Sigmoid colon (tissue), 7 donors: ENCODE data around the gene FERD3L. TPM values are rescaled to one million over a fixed set of nuclear protein-coding genes. Genes with fewer than 3 reads are reported as not detected.

ENCODE experiments used
- DNase-seq: peaks from one replicate; pipeline ENCODE4 v3.0.0-alpha.2; 2019
- H3K27ac ChIP-seq, 4 donors: fragments of 200-600 bp; sonication (generic); one replicate each; pipeline ENCODE4 v1.5.1; 2016 to 2019; ENCODE audit warnings: mild to moderate bottlenecking in 1 of 4
- H3K27me3 ChIP-seq, 3 donors: fragments of 200-600 bp; sonication (generic); one replicate each; pipeline ENCODE4 v1.5.1; 2019; ENCODE audit warnings: mild to moderate bottlenecking in 1 of 3
- H3K36me3 ChIP-seq, 4 donors: fragments of 200-600 bp; sonication (generic); one replicate each; pipeline ENCODE4 v1.5.1; 2016 to 2019
- H3K4me1 ChIP-seq, 4 donors: fragments of 200-600 bp; sonication (generic); one replicate each; pipeline ENCODE4 v1.5.1; 2017 to 2019
- H3K4me3 ChIP-seq, 4 donors: fragments of 200-600 bp; sonication (generic); one replicate each; pipeline ENCODE4 v1.5.1; 2017 to 2019; ENCODE audit warnings: mild to moderate bottlenecking in 2 of 4, moderate library complexity in 1 of 4
- H3K9me3 ChIP-seq, 4 donors: fragments of 200-600 bp in 3 of 4; sonication (generic) in 3 of 4; one replicate each; pipeline versions ENCODE4 v1.5.1 to v1.6.1; 2013 to 2019
- EP300 ChIP-seq, 4 donors: sonication (generic); formaldehyde crosslinking; IDR thresholded peaks; one replicate each; pipeline ENCODE4 v1.6.1; 2017; ENCODE audit warnings: antibody characterized with exemption in 4 of 4
- POLR2A ChIP-seq, 2 donors: fragments of 450-650 bp; IDR thresholded peaks; one replicate each; pipeline ENCODE4 v1.6.1; 2016; ENCODE audit warnings: antibody characterized with exemption in 2 of 2, mild to moderate bottlenecking in 2 of 2, moderate library complexity in 2 of 2
- POLR2AphosphoS5 ChIP-seq, 4 donors: sonication (generic); formaldehyde crosslinking; IDR thresholded peaks; one replicate each; pipeline ENCODE4 v1.6.1; 2017; ENCODE audit warnings: antibody characterized with exemption in 4 of 4
- WGBS, 2 donors: extraction: QIAGEN DNeasy Blood & Tissue Kit; methylation state at CpG; one replicate each; pipeline ENCODE4 v1.1.7; 2013; 5-methylcytosine and 5-hydroxymethylcytosine counted together
- intact Hi-C: fragments of 100-400 bp; cut with DNase I; formaldehyde crosslinking; loops from one replicate; pipeline ENCODE4 v1.15.1; 2023
- polyA plus RNA-seq, 3 donors: library from polyadenylated mRNA; stranded (reverse); fragments of 200-250 nt; gene quantifications; one replicate each; pipeline ENCODE4 v1.2.3, GENCODE V29; 2013
- total RNA-seq, 4 donors: library from RNA; depleted of rRNA; stranded (reverse); fragments of >200 nt; gene quantifications; one replicate each; pipeline ENCODE4 v1.1.0, GENCODE V29; 2016
- TF ChIP-seq, protein P1 (sequence below), 4 experiments: fragments of 450-650 bp in 3 of 4; fragments of 200-600 bp in 1 of 4; IDR thresholded peaks; one replicate each; pipeline ENCODE4 v1.5.1; 2016 to 2019; ENCODE audit warnings: antibody characterized with exemption in 4 of 4, mild to moderate bottlenecking in 3 of 4, moderate library complexity in 2 of 4
- donor health status: healthy with polysubstance abuse.
- donor health status: Bipolar disorder and iron deficiency.
- donor health status: healthy.

Gene FERD3L
- total and polyA plus RNA-seq, 7 donors: not detected

DNA sequence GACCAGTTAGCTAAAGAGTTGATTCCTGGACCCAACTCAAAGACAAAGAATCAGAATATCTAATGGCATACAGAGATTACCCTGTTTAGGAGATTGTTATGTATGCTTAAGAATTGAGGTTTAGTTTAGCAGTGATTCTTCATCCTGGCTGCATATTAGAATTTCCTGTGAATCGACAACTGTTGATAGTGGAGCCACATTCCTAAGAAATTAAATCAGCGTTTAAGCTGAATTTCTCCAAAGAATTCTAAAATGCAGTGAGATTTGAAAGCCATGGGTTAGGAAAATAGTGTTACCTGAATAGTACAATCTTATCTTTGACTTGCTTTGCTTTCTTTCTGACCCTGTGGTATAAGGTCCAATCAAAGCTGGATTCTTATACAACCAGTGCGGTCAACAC, 16.4 kb upstream of the FERD3L start:
- intact Hi-C loops: no loop called here
- Histone ChIP-seq H3K4me3 (no peak overlapping the region), H3K4me1 (no peaks in the 10 kb centered on the region), H3K9me3 (no peaks in the 10 kb centered on the region), H3K36me3 (no peaks in the 10 kb centered on the region), H3K27me3 (no peaks in the 10 kb centered on the region), H3K27ac (no peak overlapping the region)
- TF ChIP-seq, protein P1, sequence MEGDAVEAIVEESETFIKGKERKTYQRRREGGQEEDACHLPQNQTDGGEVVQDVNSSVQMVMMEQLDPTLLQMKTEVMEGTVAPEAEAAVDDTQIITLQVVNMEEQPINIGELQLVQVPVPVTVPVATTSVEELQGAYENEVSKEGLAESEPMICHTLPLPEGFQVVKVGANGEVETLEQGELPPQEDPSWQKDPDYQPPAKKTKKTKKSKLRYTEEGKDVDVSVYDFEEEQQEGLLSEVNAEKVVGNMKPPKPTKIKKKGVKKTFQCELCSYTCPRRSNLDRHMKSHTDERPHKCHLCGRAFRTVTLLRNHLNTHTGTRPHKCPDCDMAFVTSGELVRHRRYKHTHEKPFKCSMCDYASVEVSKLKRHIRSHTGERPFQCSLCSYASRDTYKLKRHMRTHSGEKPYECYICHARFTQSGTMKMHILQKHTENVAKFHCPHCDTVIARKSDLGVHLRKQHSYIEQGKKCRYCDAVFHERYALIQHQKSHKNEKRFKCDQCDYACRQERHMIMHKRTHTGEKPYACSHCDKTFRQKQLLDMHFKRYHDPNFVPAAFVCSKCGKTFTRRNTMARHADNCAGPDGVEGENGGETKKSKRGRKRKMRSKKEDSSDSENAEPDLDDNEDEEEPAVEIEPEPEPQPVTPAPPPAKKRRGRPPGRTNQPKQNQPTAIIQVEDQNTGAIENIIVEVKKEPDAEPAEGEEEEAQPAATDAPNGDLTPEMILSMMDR (IDR thresholded peaks at IDR 0.05): no peak
- TF ChIP-seq EP300 (IDR thresholded peaks at IDR 0.05) (no peak), POLR2A (IDR thresholded peaks at IDR 0.05) (no peak)
- 82 to 83% methylated on average over 3 of the region's 3 CpGs for WGBS, 2 donors
- DNase-seq: no peak

DNA sequence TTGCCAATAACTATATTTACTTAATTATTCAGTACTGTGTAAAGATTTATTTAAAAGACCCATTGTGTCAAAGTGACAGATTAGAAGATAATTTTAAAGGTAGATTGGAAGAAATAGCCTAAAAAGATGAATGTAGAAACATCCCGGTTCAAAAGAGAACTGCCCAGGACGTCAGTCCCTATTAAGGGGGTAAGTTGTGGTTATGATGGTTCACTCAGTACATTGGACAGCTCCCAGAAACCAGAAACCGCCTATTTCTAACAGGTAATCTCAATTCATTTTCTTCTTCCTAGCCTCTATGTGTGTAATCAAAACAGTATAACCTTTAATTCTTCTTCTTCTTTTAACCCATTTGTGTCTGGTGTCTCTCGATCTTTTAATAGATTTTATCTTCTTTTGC, 1.5 kb upstream of the FERD3L start:
- H3K4me3 ChIP-seq: no peak overlapping the region
- intact Hi-C loops: no loop called here
- 8% methylated on average over 4 of the region's 4 CpGs for WGBS, 2 donors
- no peaks in the 10 kb centered on the region for H3K9me3 ChIP-seq
- TF ChIP-seq POLR2AphosphoS5 (IDR thresholded peaks at IDR 0.05): no peak
- TF ChIP-seq POLR2A (IDR thresholded peaks at IDR 0.05): no peak
- TF ChIP-seq, protein P1 (IDR thresholded peaks at IDR 0.05): no peak
- no peak for TF ChIP-seq EP300 (IDR thresholded peaks at IDR 0.05)
- H3K27me3 ChIP-seq: peaks cover 8 to 53% (median 35%) of the 10 kb centered on the region in 3 donors
- H3K4me1 ChIP-seq: peaks cover 0 to 22% (median 8%) of the 10 kb centered on the region in 4 donors
- no peaks in the 10 kb centered on the region for H3K36me3 ChIP-seq
- H3K27ac ChIP-seq: no peak overlapping the region
- DNase-seq: no peak

DNA sequence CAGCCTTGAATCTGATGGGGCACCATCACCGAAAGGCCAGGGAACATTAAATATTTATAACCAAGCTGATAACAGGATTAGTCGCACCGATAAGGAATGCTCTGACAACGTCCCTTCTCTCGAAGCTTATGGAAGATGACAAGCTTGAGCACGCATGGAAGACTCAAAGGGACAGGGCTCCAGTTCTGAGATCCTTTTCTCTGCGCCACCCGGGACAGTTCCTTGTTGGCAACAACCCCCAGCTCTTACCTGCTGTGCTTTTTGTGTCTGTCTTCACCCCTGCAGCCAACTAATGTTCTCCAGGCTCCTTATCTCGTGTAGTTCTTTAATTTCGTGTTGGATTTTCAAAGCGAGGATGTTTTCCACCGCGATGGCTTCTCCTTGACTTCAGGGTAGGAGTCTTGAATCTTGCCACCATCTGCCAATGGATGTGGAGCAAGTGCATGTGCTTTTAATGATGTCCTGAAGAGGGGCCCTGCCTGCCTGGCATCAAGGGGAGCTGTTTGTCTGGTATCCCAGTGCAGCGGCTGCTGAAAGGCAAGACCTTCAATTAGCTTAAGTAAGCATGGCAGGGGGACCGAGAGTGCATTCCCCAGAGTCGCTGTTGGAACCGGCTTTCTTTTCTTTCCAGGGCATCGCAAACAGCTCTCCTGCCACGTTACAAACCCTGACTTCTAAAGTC, 354 bp upstream of the FERD3L start:
- no peak for TF ChIP-seq POLR2A (IDR thresholded peaks at IDR 0.05)
- no peak for TF ChIP-seq POLR2AphosphoS5 (IDR thresholded peaks at IDR 0.05)
- TF ChIP-seq, protein P1 (IDR thresholded peaks at IDR 0.05): no peak
- TF ChIP-seq EP300 (IDR thresholded peaks at IDR 0.05): no peak
- Histone ChIP-seq H3K27me3 (peaks cover 8 to 53% (median 35%) of the 10 kb centered on the region in 3 donors), H3K36me3 (no peaks in the 10 kb centered on the region), H3K4me3 (no peak overlapping the region), H3K9me3 (no peaks in the 10 kb centered on the region), H3K4me1 (peaks cover 0 to 22% (median 8%) of the 10 kb centered on the region in 4 donors), H3K27ac (no peak overlapping the region)
- 7 to 17% methylated on average over 19 of the region's 19 CpGs for WGBS, 2 donors
- no peak for DNase-seq
- intact Hi-C loops: no loop called here

DNA sequence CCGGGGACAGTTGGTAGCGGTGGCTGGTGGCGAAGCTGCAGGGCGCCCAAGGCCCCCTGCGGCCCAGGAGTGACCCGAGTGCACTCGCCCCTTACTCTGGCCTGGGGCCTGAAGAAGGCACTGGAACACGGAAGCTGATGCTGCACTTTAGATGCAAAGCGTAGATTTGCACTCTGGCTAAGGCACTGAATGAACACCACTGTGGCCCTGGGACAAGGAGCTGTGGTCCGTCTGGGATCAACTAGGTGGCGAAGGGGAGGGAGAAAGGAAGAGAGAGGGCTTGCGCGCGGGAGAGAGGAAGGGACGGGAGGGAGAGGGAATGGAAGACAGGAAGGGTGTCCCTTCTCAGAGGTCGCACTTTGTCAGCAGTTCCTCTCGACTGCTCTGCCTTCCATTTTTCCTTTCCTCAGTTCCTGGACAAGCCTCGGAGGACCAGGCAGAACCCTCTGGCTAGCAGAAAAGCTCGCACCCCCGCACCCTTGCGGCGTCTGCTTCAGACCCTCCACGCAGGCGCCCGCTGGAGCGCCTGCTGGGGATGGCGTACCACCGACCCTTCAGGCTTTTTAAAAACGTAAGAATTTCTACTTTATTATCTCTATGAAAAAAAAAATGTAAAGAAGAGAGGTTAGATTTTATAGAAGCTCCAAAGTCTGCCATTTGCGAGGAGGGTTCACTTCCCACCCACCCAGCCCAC, 1.2 kb downstream of the FERD3L start:
- intact Hi-C loops: no loop called here
- Histone ChIP-seq H3K4me3 (peak overlapping the region in 1 of 4 donors; percentile 13), H3K27me3 (peaks cover 8 to 53% (median 35%) of the 10 kb centered on the region in 3 donors), H3K4me1 (peaks cover 0 to 22% (median 8%) of the 10 kb centered on the region in 4 donors), H3K27ac (no peak overlapping the region), H3K9me3 (no peaks in the 10 kb centered on the region), H3K36me3 (no peaks in the 10 kb centered on the region)
- TF ChIP-seq, protein P1 (IDR thresholded peaks at IDR 0.05): no peak
- no peak for TF ChIP-seq POLR2A (IDR thresholded peaks at IDR 0.05)
- TF ChIP-seq POLR2AphosphoS5 (IDR thresholded peaks at IDR 0.05): no peak
- no peak for TF ChIP-seq EP300 (IDR thresholded peaks at IDR 0.05)
- no peak for DNase-seq
- 5 to 12% methylated on average over 30 of the region's 30 CpGs for WGBS, 2 donors
